HTR-8/SVneo (cell line): ENCODE measurements around the gene NFIA.
A peak's percentile ranks its signal among the peaks of the same experiment; 100 is the strongest.

Experiments
- DNase-seq: peaks from one replicate; pipeline ENCODE4 v3.0.0; 2011; ENCODE audit warnings: low spot score, mixed read lengths; ENCODE audit not compliant: insufficient read length
- FAIRE-seq: peaks from 2 replicates; lab custom pipeline; 2011; peaks lifted over from hg19 to GRCh38; lab: Jason Lieb, UNC

Gene NFIA

DNA sequence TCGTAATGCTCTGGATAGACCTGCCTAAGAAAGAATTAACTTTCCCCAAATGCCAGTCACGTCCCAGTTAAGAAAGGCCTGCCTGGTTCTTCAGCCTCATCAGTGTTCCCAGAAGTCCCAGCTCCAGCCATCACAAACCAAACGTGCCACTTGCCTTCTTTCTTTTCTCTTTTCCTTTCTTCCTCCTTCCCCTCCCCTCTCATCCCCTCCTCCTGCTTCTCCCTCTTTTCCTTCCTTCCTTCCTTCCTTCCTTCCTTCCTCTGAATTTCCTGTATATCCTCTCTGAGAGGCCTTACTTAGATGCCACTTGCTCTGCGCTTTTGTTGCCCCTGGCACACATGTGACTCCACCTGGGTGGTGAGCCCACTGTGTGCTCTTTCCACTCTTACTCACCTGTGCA lies 228.2 kb downstream of the NFIA start:
- FAIRE-seq (no peak), DNase-seq (no peak)

DNA sequence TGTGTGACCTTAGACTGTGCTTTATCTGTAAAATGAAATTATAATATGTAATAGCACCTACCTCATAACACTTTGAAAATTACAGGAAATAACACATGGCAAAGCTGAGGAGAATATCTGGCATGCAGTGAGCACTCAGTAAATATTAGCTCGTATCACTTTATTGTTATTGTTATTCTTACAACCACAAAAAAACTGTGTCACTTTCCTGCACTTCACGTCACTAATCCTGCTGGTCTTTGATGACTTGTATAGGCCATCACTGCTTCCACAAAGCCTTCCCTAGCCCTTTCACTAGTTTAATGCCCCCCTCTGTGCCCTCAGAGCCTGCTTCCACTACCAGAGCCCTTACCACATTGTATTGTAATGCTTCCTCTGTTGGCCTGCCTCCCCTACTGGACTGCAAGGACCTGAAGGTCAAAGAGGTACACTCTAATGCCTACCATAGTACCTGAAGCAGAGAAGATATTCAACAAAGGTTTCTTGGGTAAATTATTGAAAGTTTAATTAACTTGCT lies 231.6 kb downstream of the NFIA start:
- DNase-seq (no peak), FAIRE-seq (no peak)

DNA sequence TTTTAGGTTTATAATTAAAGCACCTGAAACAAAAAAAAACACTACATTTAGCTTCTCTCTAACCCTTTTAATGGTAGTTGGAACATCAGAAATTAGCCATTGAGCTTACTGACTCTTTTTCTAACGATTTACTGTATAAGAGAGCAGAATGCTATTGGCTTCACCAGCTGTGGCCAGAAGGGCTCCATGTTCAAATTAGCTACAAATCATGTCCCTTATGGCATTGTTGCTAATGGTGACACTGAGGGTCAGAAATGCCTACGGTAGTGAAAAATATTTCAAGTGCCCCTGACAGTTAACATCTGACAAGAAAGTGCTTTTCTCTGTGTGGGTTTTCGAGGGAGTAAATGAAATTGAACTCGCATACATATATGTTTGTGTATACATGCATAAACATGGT lies 232.7 kb downstream of the NFIA start:
- DNase-seq: no peak
- no peak for FAIRE-seq

DNA sequence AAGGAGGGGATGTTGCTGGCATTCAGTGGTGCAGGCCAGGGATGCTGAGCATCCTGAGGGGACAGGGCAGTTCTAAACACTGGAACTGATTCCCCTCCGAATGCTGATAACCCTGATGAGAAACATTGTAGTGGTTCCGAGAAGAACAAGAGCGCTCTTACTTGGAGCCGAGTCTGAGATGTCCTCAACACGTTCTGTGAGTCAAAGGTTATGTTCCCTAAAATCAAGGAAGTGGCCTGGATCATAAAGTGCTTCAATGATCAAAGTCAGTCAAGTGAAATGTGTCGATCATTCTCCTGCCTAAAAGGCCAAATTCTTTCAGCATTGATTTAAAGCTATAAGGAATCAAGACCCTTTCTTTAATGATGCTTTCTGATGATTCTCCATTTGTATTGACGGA lies 234.1 kb downstream of the NFIA start:
- FAIRE-seq (no peak), DNase-seq (no peak)

DNA sequence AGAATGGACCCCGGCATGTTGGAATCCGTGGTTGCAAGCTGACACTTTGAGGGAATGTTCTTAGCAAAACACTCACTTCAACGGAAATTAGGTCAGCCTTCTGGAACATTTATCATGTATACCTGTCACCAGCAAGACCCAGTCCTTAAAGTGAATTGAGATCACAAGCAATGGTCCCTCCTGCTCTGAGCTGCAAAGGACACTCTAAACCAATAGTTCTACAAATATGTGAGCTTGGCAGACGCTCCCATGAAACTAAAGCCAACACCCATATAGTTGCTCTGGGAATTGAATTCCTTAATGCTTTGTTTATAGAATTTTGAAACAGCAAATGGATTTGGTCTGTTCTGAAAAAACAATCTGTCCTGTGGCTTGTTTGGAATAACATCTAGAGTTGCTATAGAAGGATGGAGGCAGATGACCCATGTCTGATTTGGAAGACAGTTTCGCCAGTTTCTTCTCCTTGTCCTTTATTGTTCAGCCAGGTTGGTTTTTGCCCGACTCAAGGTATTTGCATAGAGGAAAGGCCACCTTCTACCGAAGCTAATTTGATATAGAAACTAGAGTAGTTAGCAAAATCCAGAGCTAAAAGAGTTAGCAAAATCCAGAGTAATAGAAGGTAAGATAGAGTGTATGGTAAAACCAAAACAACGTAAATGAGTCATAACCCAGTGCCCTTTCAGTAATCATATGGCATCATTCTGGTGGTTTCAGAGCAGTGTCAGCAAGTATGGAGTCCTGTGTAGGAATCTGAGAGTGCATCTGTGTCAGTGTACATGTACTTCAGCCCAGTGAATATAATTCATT lies 236.2 kb downstream of the NFIA start:
- no peak for FAIRE-seq
- peak; percentile 10 for DNase-seq

DNA sequence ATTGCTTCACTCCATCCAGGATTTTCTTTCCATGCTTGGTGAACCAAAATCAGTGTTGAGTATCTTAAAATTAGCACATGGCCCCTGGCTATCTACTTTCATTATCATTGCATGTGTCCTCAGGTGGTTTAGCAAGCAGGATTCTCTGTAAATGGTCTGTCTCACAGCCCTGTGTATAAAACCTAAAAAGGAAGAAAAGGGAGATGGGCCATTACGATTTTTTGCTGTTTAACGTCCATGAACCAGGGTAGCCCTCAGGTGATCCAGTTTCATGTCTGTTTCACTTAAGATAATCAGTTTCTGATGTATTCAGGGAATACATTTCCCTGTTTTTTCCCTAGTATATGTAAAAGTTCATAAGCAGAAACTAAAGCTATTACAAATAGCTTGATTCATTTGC lies 238.2 kb downstream of the NFIA start:
- DNase-seq: no peak
- FAIRE-seq: no peak

DNA sequence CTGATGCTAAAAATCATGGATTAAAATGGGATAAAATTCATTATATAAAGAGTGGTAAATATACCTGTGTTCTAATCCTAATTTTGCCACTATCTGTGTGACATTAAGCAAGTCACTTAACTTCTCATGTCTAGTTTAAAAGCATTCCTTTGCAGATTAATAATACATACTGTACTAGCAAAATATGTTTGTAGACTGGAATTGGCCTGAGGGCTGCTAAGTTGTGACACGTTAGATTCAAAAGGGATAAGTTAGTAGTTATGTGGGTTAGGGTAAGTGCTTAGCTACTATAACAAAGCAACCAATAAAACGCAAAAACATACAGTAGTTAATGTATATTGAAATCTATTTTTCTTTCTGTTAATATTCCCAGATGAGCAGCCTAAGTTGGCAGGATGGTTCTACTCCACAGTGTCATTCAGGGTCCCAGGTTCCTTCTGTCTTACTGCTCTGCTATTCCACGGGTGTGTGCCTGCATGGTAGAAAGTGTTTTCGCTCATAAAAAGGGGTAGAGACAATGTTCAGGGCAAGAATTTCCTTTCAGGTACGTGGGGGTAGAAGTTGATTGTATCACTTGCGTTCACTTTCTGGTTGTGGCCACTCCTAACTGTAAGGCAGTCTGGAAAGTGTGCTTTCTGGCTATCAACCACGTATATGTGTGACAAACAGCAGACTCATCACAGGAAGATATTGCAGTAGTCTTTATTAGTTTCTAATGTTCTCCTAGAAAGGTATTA lies 239.8 kb downstream of the NFIA start:
- DNase-seq (no peak), FAIRE-seq (no peak)

DNA sequence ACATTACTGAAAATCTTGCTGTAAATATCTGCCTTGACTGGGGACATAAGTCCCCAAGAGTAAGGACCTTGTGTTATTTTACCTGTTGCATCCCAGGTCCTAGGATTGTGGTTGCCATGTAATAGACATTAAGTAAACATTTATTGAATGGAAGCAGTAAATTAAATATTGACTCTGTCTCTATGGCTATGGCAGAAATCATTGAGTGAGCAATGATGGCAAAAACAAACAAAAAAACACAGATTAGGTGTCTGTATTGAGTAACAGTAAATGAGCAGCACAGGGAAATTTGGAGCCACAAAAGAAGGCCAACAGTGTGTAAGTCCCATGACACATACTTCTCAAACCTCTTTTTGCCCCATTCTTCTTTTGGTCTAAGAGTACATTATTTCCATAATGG lies 240.4 kb downstream of the NFIA start:
- DNase-seq (no peak), FAIRE-seq (no peak)

DNA sequence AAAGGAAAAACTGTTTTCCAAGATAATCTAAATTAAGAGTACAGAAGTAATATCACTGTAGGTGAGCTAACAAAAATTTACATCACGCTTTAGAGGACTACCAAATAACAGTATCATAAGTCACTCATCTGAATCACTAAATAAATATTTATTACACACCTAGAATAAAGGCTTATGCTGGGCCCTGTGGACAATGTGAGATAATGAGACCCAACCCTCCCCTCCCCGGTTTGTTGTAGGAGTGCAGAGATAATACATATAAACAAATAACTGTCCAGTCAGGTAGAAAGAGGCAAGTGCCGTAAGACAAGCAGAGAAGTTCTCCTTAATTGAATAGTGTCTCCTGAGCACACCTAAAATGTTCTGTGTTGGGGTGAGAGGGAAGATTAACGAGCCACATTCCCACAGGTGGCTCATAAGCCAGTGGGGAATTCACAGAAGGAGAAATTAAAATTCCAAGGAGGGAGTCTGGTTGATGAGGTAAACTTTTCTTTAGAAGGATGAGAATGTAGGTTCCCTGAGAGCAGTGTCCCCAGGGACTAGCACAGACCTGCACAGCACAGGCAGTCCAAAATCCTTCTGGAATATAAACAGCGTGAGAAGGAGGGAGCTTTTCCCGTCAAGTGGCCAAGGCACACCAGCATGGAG lies 241.4 kb downstream of the NFIA start:
- FAIRE-seq (no peak), DNase-seq (no peak)

DNA sequence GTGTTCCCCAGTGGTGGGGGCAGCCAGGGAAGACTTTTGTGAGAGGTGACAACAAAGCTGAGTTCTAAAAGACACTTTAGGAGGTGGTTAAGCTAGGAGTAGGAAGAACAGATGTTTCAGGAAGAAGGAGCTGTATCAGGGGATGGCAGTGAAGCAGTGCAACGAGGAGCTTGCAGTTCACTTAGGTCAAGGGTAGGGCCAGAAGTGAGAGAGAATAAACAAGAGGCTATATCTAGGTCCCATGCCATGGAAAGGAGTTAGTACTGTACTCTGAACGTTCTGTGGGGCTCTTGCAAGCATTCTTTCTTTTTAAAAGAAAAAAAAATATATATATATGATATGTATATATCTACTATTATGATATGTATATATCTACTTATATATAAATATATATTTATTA lies 244.4 kb downstream of the NFIA start:
- FAIRE-seq (no peak), DNase-seq (no peak)

DNA sequence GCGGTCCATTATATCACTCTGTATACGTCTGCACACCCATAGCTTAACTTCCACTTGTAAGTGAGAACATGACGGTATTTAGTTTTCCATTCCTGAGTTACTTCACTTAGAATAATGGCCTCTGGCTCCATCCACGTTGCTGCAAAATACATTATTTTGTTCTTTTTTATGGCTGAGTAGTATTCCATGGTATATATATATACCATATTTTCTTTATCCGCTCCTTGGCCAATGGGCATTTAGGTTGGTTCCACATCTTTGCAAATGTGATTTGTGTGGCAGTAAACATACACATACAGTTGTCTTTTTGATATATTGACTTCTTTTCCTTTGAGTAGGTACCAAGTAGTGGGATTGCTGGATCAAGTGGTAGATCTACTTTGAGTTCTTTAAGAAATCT lies 245.1 kb downstream of the NFIA start:
- DNase-seq (no peak), FAIRE-seq (no peak)

DNA sequence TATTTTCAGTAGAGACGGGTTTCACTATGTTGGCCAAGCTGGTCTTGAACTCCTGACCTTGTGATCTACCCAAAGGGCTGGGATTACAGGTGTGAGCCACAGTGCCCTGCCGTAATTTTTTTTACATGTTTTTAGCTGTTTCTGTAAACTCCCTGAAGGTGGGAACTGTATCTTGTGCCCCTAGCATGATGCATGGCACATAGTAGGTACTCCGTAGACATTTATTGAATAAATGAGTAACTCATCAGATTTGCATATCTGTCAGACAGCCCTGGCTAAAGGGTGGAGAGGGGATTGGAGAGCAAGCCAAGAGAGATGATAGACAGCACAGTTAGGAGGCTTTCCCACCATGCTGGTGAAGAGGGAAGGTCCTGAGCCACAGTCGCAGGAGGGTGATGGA lies 247.2 kb downstream of the NFIA start:
- no peak for DNase-seq
- FAIRE-seq: no peak

DNA sequence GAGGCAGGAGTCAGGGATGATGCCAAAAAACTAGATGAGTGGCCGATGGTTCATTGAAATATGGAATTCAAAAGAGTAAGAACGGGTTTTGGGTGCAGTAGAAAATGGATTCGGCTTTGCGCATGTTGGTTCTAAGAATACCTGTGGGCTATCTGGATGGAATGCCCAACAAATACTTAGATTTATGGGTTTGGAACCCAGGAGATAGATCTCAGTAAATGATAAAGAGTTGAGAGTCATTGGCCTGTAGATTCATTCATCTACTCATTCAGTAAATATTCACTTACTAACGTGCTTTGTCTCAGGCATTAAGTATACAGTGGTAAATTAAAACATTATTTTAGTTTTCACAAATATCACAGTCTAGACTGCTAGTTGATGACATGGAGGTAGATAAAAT lies 247.7 kb downstream of the NFIA start:
- FAIRE-seq (no peak), DNase-seq (no peak)

DNA sequence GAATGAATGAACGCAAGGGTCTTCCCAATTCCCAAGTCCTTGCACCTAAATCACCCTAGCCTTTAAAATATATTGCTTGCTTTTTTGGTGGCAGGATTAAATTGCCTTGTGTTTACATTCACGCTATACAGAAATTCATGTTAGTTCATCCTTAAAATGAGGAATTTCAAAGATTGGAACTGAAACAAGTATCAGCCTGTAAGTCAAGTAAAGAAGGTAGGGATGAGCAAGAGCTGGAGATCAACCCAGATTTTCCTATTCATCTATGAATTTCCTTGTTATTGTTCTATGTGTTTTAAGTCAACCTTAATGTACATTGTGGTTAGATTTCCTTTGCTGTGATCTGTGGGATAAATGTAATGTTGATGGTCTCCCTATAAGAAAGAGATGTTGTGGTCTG lies 248.2 kb downstream of the NFIA start:
- DNase-seq (no peak), FAIRE-seq (no peak)

DNA sequence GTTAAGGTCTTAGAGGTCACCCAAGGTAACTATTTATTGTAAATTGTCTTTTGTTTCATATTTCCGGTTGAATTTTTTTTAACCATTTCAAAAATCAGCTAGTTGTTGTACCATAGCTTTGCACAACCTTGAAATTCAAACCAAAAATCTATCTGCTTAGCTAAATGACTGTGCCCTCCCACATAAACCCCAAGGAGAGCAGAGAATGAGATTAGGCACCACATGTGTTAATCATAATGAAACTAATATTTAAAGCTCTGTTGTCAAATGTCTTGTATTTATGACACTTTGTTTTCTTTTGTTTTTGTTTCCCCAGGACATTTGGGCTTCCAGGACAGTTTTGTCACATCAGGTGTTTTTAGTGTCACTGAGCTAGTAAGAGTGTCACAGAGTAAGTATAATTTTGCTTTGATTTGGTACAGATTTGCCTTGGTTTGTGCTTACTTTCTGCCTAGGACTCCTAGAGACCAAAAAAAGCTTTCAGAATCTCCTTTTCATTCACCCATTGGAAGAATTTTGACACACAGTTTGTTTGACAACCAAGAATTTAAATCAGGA lies 249.9 kb downstream of the NFIA start:
- no peak for DNase-seq
- FAIRE-seq: no peak

DNA sequence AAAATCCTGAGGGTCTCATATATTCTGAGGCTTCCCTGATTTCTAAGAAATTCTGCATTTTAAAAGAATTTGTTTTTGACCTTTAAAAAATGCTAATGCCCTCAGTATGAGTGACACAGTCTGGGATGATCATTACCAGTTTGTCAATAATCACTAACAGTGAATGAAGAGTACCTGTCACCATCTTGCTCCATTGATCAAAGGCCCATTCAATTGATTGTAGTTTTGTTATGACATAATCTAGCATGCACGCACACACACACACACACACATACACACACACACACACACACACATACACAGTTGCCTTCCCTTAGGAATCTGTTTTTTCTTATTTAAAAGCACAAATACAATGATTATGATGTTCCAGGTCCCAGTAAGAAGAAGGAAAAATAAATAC lies 250.4 kb downstream of the NFIA start:
- DNase-seq (no peak), FAIRE-seq (no peak)

DNA sequence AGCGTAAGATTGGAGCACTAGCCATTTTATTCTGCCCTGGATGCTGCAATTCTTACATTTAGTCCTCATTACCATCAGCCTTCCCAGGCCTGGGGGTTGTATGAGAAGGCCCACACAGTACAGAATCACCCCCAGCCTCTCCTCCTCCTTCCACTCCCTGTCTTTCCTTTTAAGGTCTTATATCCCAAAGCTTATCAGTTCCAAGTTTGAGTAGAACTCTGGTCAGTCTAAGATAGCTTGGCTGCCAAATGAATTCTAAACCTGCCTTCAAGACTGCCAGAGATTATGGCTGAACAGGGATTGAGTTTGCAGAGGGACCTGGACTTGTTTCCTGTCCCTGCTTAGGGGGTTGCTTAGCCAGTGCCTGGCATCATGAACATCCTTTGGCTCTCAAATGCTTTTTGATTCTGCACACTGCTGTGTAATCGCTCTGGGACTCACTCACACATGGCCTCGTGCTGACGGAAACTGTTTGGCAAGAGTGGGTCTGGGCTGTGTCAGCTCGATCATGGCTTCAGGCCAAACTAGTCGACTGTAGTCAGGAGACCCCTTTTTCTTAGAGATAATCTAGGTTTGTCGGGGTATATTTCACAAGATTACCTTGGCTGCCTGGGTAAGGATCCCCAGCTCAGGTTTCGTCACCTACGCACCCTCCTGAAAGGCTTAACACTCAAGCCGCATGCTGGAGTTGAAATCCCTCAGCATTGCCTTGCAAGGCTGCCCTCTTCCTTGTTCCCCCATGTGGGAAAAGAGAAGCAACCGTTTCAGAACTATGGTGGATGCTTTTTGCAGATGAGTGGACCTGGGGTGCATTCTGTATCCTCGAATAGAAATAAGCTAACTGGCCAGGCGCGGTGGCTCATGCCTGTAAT lies 252.6 kb downstream of the NFIA start:
- no peak for DNase-seq
- no peak for FAIRE-seq

DNA sequence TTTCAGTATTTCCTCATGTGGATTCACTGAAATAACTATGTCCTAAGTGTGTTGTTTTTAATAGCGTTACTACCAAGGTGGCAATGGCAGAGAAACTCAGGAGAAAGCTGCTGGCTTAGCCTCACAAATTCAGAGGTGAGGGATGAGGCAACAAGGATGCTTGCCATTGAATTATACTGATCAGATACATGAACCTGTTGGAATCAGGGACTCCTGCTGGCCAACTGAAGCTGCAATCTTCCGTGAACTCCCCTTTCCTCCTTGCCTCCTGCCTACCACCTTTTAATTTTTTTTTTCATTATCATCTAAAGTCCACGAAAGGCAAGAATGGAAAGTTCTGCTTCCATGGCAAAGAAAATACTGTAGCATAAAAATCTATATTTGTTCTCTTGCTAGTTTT lies 254.7 kb downstream of the NFIA start:
- no peak for DNase-seq
- FAIRE-seq: no peak

DNA sequence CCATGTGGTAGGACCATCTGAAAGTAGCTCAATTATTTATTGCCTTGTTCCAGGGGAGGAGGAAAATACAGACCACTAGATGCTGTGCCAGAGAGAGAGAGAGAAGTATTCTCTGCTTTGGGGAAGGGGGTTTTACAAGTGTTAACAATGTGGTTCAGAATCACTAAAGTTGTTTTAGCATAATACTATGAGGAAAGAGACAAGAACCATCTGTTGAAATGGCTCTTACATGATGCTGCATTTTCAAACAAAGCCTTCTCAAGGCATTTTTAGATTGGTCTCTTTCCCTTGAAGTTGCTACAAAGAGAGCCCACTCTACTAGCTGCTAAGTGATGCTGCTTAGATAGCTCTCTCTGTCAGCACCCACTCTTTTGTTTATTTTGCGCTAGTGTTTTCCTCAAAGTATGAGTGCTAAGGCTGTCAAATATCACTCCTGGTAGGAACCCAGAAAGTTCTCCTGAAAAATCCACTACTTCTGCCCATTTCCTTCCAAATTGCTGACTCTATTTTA lies 255.1 kb downstream of the NFIA start:
- FAIRE-seq (no peak), DNase-seq (no peak)
